GM18507 (cell line): ENCODE measurements around the gene TUBB3.
"Not testable (repeated sequence)": the region's sequence is repeated elsewhere in the genome, so short reads cannot be mapped to it uniquely, and the experiment has no call there.

Source experiments
- DNase-seq: peaks from one replicate; pipeline ENCODE4 v3.0.0; 2011; ENCODE audit warnings: low read depth; ENCODE audit not compliant: insufficient read length; ENCODE audit errors: extremely low spot score
- FAIRE-seq: peaks from 2 replicates; lab custom pipeline; 2011; peaks lifted over from hg19 to GRCh38; lab: Jason Lieb, UNC

TUBB3 gene

GRCh38 chr16:89957216-89957785 lies 34.2 kb downstream of the TUBB3 start:
- FAIRE-seq (no peak), DNase-seq (no peak)

GRCh38 chr16:89958068-89958467 lies 34.9 kb downstream of the TUBB3 start:
- no peak for FAIRE-seq
- no peak for DNase-seq

GRCh38 chr16:89958596-89958995 lies 35.5 kb downstream of the TUBB3 start:
- no peak for FAIRE-seq

GRCh38 chr16:89960966-89961365 lies 37.8 kb downstream of the TUBB3 start:
- DNase-seq = no peak
- no peak for FAIRE-seq

More at GRCh38 chr16:89958596-89958995, 35.5 kb downstream of the TUBB3 start:
- DNase-seq = no peak

- FAIRE-seq = no peak
- DNase-seq = no peak
Measured at GRCh38 chr16:89961920-89962319, 38.8 kb downstream of the TUBB3 start.

GRCh38 chr16:89962754-89963498 lies 39.8 kb downstream of the TUBB3 start:
- no peak for FAIRE-seq
- DNase-seq = no peak

- no peak for DNase-seq
- FAIRE-seq = no peak
Measured at GRCh38 chr16:89964201-89964600, 41.1 kb downstream of the TUBB3 start.

GRCh38 chr16:89965447-89966225 lies 42.5 kb downstream of the TUBB3 start:
- DNase-seq = no peak
- FAIRE-seq = no peak

GRCh38 chr16:89966756-89967155 lies 43.6 kb downstream of the TUBB3 start:
- FAIRE-seq = no peak
- DNase-seq = no peak

GRCh38 chr16:89967436-89967835 lies 44.3 kb downstream of the TUBB3 start:
- not testable (repeated sequence) for FAIRE-seq, DNase-seq

- not testable (repeated sequence) for DNase-seq, FAIRE-seq
Measured at GRCh38 chr16:89968074-89968473, 44.9 kb downstream of the TUBB3 start.

GRCh38 chr16:89969741-89970410 lies 46.7 kb downstream of the TUBB3 start:
- FAIRE-seq (no peak), DNase-seq (no peak)

GRCh38 chr16:89971495-89972243 lies 48.5 kb downstream of the TUBB3 start:
- no peak for FAIRE-seq
- DNase-seq = no peak

GRCh38 chr16:89972244-89973234 lies 49.4 kb downstream of the TUBB3 start:
- FAIRE-seq (peak; percentile 12), DNase-seq (peak; percentile 100)

- FAIRE-seq (no peak), DNase-seq (no peak)
Measured at GRCh38 chr16:89973235-89973634, 50.1 kb downstream of the TUBB3 start.

GRCh38 chr16:89973654-89974335 lies 50.7 kb downstream of the TUBB3 start:
- FAIRE-seq (no peak), DNase-seq (no peak)

- DNase-seq = no peak
- no peak for FAIRE-seq
Measured at GRCh38 chr16:89974870-89975269, 51.7 kb downstream of the TUBB3 start.

- FAIRE-seq = peak; percentile 86
- peak; percentile 17 for DNase-seq
Measured at GRCh38 chr16:89981414-89981813, 58.3 kb downstream of the TUBB3 start.
